GM19240 (cell line): ENCODE measurements around the gene MYO16.

Experiments used
- DNase-seq: peaks from one replicate; pipeline ENCODE4 v3.0.0; 2011; ENCODE audit warnings: low spot score; ENCODE audit not compliant: insufficient read length

Gene MYO16

GRCh38 chr13:108629181-108629752 lies at the start of gene MYO16:
Gene MYO16, plus strand, starts transcription at chr13:108629611. Its CDS starts 234 bp downstream, at chr13:108629845.
- DNase-seq = no peak

GRCh38 chr13:108586826-108587225 lies 42.6 kb upstream of the MYO16 start:
- DNase-seq = no peak

- no peak for DNase-seq
These were observed 40.9 kb upstream of the MYO16 start for GRCh38 chr13:108588516-108588915.

- no peak for DNase-seq
These were observed 35.3 kb upstream of the MYO16 start for GRCh38 chr13:108594153-108594552.

- DNase-seq = no peak
These were observed 33.8 kb upstream of the MYO16 start for GRCh38 chr13:108595436-108596274.

- no peak for DNase-seq
These were observed 31.5 kb upstream of the MYO16 start for GRCh38 chr13:108597943-108598342.

GRCh38 chr13:108606424-108606823 lies 23.0 kb upstream of the MYO16 start:
- no peak for DNase-seq

- DNase-seq = no peak
These were observed 20.1 kb upstream of the MYO16 start for GRCh38 chr13:108609353-108609752.

GRCh38 chr13:108610507-108610906 lies 18.9 kb upstream of the MYO16 start:
- DNase-seq = no peak

- DNase-seq = no peak
These were observed 14.2 kb upstream of the MYO16 start for GRCh38 chr13:108615241-108615640.

GRCh38 chr13:108618233-108618632 lies 11.2 kb upstream of the MYO16 start:
- DNase-seq = no peak

GRCh38 chr13:108621462-108621861 lies 7.9 kb upstream of the MYO16 start:
- no peak for DNase-seq

- no peak for DNase-seq
These were observed 5.3 kb upstream of the MYO16 start for GRCh38 chr13:108624108-108624507.

GRCh38 chr13:108624979-108625378 lies 4.4 kb upstream of the MYO16 start:
- DNase-seq = no peak

- DNase-seq = no peak
These were observed 577 bp downstream of the MYO16 start for GRCh38 chr13:108629988-108630387.

GRCh38 chr13:108632649-108633167 lies 3.3 kb downstream of the MYO16 start:
- DNase-seq = no peak

- no peak for DNase-seq
These were observed 9.5 kb downstream of the MYO16 start for GRCh38 chr13:108638901-108639300.

GRCh38 chr13:108643646-108644353 lies 14.4 kb downstream of the MYO16 start:
- DNase-seq = no peak

- no peak for DNase-seq
These were observed 16.0 kb downstream of the MYO16 start for GRCh38 chr13:108645376-108645775.

- DNase-seq = no peak
These were observed 20.9 kb downstream of the MYO16 start for GRCh38 chr13:108650271-108650670.

- DNase-seq = no peak
These were observed 27.3 kb downstream of the MYO16 start for GRCh38 chr13:108656742-108657141.

GRCh38 chr13:108657519-108657918 lies 28.1 kb downstream of the MYO16 start:
- DNase-seq = no peak
